GM12874 (cell line): Measurements from ENCODE around the gene SLC9A9.

Source experiments
- TF ChIP-seq, protein P1 (sequence below): IDR thresholded peaks from 2 replicates; pipeline ENCODE4 v1.5.1; 2011; ENCODE audit warnings: low read depth, mild to moderate bottlenecking, control low read depth, low read length, moderate library complexity; ENCODE audit not compliant: insufficient read depth

The SLC9A9 gene

GRCh38 chr3:143286392-143287010 is 561.8 kb downstream of the SLC9A9 start:
- TF ChIP-seq, protein P1, sequence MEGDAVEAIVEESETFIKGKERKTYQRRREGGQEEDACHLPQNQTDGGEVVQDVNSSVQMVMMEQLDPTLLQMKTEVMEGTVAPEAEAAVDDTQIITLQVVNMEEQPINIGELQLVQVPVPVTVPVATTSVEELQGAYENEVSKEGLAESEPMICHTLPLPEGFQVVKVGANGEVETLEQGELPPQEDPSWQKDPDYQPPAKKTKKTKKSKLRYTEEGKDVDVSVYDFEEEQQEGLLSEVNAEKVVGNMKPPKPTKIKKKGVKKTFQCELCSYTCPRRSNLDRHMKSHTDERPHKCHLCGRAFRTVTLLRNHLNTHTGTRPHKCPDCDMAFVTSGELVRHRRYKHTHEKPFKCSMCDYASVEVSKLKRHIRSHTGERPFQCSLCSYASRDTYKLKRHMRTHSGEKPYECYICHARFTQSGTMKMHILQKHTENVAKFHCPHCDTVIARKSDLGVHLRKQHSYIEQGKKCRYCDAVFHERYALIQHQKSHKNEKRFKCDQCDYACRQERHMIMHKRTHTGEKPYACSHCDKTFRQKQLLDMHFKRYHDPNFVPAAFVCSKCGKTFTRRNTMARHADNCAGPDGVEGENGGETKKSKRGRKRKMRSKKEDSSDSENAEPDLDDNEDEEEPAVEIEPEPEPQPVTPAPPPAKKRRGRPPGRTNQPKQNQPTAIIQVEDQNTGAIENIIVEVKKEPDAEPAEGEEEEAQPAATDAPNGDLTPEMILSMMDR = no peak

GRCh38 chr3:143283432-143284128 is 564.7 kb downstream of the SLC9A9 start:
- TF ChIP-seq, protein P1 = no peak

DNA sequence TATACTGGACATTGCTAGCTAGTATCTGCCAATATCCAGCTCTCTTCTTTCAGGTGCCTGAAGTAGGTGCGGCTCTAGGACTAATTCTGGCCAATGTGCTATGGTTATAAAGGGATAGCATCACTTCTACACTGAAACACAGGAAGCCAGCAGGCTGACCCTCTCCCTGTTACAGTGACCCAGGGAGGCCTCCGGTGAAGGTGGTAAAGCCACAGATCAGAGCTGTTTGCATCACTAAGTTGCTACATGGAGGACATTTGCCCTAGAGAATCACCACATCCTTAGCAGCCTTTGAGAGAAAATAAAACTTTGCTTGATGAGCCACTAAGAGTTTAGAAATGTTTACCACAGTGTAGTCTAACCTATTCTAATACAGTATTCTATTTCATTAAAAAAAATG is 567.3 kb downstream of the SLC9A9 start:
- TF ChIP-seq, protein P1 = no peak

- TF ChIP-seq, protein P1 = no peak
Observed at GRCh38 chr3:143278721-143279120, 569.5 kb downstream of the SLC9A9 start.

DNA sequence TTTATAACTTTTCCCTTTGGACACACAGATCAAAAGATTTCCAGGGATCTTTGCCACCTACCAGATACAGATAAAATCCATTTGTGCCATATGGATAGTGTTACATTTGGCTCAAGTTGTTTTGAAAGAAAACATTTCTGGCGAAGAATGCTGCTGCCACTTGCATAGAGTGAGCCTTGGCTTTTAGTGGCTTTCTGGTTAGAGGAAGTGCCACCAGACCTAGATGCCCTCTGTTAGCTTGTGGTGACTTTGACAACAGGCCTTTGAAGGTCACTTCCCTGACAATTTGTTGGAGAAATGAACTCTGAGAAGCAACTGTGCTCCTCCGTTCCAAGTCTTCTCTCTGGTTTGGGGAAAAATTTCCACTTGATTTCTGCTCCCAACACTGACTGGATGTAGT is 570.7 kb downstream of the SLC9A9 start:
- TF ChIP-seq, protein P1 = no peak

DNA sequence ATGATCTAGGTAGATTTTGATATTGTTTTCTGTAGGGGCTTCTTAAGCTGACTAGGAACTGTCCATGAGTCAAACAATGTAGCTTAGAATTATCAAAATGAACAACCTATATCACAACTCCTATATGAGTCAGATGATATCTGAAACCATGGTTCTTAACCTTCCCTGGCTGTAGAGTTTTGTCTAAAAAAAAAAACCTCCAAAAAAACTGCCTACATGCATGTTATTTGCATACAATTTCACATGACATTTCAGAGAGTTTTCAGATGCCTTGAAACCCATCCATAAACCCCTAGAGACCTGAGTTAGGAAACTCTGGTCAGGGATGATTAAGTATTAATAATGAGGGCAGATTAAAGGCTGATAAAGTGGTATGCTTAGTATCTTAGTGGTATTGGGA is 571.7 kb downstream of the SLC9A9 start:
- TF ChIP-seq, protein P1 = no peak

DNA sequence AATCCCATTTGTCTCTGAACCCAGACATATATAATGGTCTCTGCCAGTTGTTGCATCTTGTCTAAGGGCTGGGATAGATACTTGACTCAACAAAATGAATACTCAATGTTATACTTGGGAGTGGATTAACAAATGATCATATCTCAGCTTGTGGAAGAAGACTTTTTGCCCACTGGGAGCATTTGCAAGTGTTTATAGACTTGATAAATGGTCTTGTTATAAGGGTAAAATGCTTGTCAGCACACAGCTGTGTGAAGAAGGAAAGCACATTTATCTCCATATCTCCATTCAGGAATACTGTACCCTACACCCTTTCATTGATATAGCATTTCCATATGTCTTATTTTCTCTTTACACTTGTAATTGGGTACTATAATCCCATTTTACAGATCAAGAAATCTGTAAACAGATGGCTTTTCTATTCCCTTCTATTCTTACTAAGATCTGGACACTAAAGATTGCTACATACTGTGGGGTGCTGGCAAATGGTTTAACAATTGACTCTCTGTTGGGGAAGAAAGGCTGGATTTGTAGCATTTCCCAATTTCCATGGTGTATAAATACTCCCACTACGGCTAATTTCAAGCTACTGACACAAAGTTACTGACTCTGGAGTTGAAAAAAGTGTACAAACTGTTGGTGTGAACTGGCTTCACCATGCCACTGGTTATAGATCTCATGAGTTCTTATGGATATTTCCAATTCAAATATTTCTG is 574.1 kb downstream of the SLC9A9 start:
- TF ChIP-seq, protein P1 = no peak
